NOMO-1 treated with dmso at 0.1 percent for 144 hours (cell line): Measurements from ENCODE around the gene ING5.
"Not testable (repeated sequence)": the region's sequence is repeated elsewhere in the genome, so short reads cannot be mapped to it uniquely, and the experiment has no call there.

Experiments
- DNase-seq: peaks from one replicate; lab custom pipeline; 2025; ENCODE audit not compliant: unreplicated experiment; lab: John Stamatoyannopoulos, UW

The ING5 gene

GRCh38 chr2:241701399-241702154 is at the start of gene ING5:
TSS of gene ING5 (plus strand) at chr2:241702039. CDS start at chr2:241702066, 27 bp downstream.
- peak; percentile 76 for DNase-seq

GRCh38 chr2:241652142-241652541 is 49.7 kb upstream of the ING5 start:
- no peak for DNase-seq

- no peak for DNase-seq
These were observed 49.1 kb upstream of the ING5 start for GRCh38 chr2:241652722-241653121.

- no peak for DNase-seq
These were observed 48.6 kb upstream of the ING5 start for GRCh38 chr2:241653210-241653750.

GRCh38 chr2:241654551-241654950 is 47.3 kb upstream of the ING5 start:
- DNase-seq = no peak

- no peak for DNase-seq
These were observed 46.2 kb upstream of the ING5 start for GRCh38 chr2:241655516-241656189.

- DNase-seq = no peak
These were observed 45.6 kb upstream of the ING5 start for GRCh38 chr2:241656190-241656741.

- DNase-seq = no peak
These were observed 44.0 kb upstream of the ING5 start for GRCh38 chr2:241657786-241658254.

GRCh38 chr2:241658296-241658695 is 43.5 kb upstream of the ING5 start:
- no peak for DNase-seq

- no peak for DNase-seq
These were observed 42.6 kb upstream of the ING5 start for GRCh38 chr2:241659150-241659739.

- no peak for DNase-seq
These were observed 41.1 kb upstream of the ING5 start for GRCh38 chr2:241660593-241661213.

GRCh38 chr2:241662731-241663130 is 39.1 kb upstream of the ING5 start:
- not testable (repeated sequence) for DNase-seq

GRCh38 chr2:241665731-241666440 is 36.0 kb upstream of the ING5 start:
- DNase-seq = no peak

GRCh38 chr2:241666627-241667400 is 35.0 kb upstream of the ING5 start:
- DNase-seq = no peak

GRCh38 chr2:241668354-241668753 is 33.5 kb upstream of the ING5 start:
- no peak for DNase-seq

GRCh38 chr2:241668839-241669238 is 33.0 kb upstream of the ING5 start:
- no peak for DNase-seq

- no peak for DNase-seq
These were observed 31.3 kb upstream of the ING5 start for GRCh38 chr2:241670333-241671110.

GRCh38 chr2:241671457-241672240 is 30.2 kb upstream of the ING5 start:
- DNase-seq = no peak
